ENCODE results near the gene C1orf198. TPM values are rescaled to one million over a fixed set of nuclear protein-coding genes. Genes with fewer than 3 reads are reported as not detected.

Gene C1orf198
- total RNA-seq, 1 experiment from 2014 or later: 20.5 TPM

DNA sequence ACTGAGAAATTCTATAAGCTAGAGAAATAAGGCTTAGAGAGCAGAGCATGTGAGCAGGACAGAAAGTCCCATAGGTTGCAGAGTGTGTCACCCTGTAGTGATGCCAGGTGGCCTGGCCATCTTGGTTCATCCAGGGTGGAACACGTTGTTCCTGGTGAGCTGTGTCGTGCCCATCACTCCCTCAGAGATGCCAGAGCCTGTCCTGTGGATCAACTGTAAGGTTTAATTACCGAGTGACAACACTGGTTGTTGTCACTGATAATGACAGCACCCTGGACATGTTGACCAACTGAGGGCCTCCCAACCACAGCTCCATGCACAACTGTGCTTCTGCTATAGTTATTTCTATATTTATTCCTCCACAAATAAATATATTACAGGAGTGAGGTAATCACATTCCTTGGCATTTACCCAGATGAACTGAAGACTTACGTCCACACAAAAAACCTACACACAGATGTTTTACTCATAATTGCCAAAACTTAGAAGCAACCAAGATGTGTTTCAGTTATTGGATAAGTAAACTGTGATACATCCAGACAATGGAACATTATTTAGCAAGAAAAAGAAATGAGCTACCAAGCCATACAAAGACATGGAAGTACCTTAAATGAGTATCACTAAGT is 6.2 kb downstream of the C1orf198 start:
- ChIA-PET POLR2A (ENCODE audit: unreplicated experiment) (no interaction called here), CTCF (no interaction called here)
- Histone ChIP-seq H3K9me3 (ENCODE audit: insufficient read depth, low read depth) (no peaks in the 10 kb centered on the region), H3K79me2 (ENCODE audit: low read depth) (peaks cover 39% of the 10 kb centered on the region), H3K27ac (no peak overlapping the region), H3F3A (ENCODE audit: insufficient read depth, low read depth) (peaks cover 15% of the 10 kb centered on the region), H4K20me1 (ENCODE audit: insufficient read depth) (no peaks in the 10 kb centered on the region), H3K27me3 (ENCODE audit: insufficient read depth, low read depth) (no peaks in the 10 kb centered on the region), H3K4me1 (replicated peaks; ENCODE audit: insufficient read depth) (peaks cover 30% of the 10 kb centered on the region), H3K4me3 (no peak overlapping the region), H3K9me2 (ENCODE audit: insufficient read depth) (no peaks in the 10 kb centered on the region; the same call in 1 of the 2 replicates), H3K4me2 (no peak overlapping the region), H2AFZ (no peak overlapping the region), H3K36me3 (ENCODE audit: low read depth) (no peaks in the 10 kb centered on the region; the same call in 1 of the 2 replicates)
- TF ChIP-seq, protein P1, sequence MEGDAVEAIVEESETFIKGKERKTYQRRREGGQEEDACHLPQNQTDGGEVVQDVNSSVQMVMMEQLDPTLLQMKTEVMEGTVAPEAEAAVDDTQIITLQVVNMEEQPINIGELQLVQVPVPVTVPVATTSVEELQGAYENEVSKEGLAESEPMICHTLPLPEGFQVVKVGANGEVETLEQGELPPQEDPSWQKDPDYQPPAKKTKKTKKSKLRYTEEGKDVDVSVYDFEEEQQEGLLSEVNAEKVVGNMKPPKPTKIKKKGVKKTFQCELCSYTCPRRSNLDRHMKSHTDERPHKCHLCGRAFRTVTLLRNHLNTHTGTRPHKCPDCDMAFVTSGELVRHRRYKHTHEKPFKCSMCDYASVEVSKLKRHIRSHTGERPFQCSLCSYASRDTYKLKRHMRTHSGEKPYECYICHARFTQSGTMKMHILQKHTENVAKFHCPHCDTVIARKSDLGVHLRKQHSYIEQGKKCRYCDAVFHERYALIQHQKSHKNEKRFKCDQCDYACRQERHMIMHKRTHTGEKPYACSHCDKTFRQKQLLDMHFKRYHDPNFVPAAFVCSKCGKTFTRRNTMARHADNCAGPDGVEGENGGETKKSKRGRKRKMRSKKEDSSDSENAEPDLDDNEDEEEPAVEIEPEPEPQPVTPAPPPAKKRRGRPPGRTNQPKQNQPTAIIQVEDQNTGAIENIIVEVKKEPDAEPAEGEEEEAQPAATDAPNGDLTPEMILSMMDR (conservative IDR thresholded peaks at IDR 0.05): no peak
- TF ChIP-seq EZH2 (IDR thresholded peaks at IDR 0.05; ENCODE audit: low read depth): no peak
- DNase-seq: no peak
- intact Hi-C loops (cut with micrococcal nuclease; ENCODE audit: unreplicated experiment): loop anchor here (2.0 to 10.0 kb wide), 3 partner anchors 37 to 353 kb away; no protein-coding TSS in a partner anchor
- no TSS peak for BruUV-seq (replicated peaks)

DNA sequence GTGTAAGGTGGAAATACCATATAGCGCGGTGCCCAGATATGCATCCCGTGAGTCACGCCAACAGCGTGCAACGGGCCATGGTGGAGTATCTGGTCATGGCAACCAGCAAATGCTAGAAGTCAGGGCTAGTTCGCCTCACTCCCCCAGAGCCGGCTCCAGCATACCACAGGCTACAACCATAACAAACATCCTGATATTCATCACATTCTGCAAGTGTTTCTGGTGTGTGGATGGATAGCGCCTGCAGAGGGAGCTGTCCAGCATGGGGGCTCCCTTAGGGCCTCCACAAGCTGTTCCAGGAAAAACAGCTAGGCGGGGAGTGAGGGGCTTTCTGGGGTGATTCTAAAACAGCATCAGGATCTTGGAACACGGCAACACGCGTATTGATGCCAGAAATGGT is 6.8 kb downstream of the C1orf198 start:
- Histone ChIP-seq H3K27ac (no peak overlapping the region), H3F3A (ENCODE audit: insufficient read depth, low read depth) (peaks cover 15% of the 10 kb centered on the region), H3K4me2 (no peak overlapping the region), H3K9me3 (ENCODE audit: insufficient read depth, low read depth) (no peaks in the 10 kb centered on the region), H4K20me1 (ENCODE audit: insufficient read depth) (no peaks in the 10 kb centered on the region), H3K4me1 (replicated peaks; ENCODE audit: insufficient read depth) (peaks cover 24% of the 10 kb centered on the region), H2AFZ (no peak overlapping the region), H3K79me2 (ENCODE audit: low read depth) (peaks cover 33% of the 10 kb centered on the region), H3K36me3 (ENCODE audit: low read depth) (no peaks in the 10 kb centered on the region; the same call in 1 of the 2 replicates), H3K4me3 (no peak overlapping the region), H3K9me2 (ENCODE audit: insufficient read depth) (no peaks in the 10 kb centered on the region; the same call in 1 of the 2 replicates), H3K27me3 (ENCODE audit: insufficient read depth, low read depth) (no peaks in the 10 kb centered on the region)
- DNase-seq: no peak
- ChIA-PET POLR2A (ENCODE audit: unreplicated experiment) (no interaction called here), CTCF (no interaction called here)
- no TSS peak for BruUV-seq (replicated peaks)
- intact Hi-C loops (cut with micrococcal nuclease; ENCODE audit: unreplicated experiment): loop anchor here (5.0 to 10.0 kb wide), 2 partner anchors 179 to 353 kb away; no protein-coding TSS in a partner anchor
- TF ChIP-seq, protein P1 (conservative IDR thresholded peaks at IDR 0.05): no peak
- TF ChIP-seq EZH2 (IDR thresholded peaks at IDR 0.05; ENCODE audit: low read depth): no peak

DNA sequence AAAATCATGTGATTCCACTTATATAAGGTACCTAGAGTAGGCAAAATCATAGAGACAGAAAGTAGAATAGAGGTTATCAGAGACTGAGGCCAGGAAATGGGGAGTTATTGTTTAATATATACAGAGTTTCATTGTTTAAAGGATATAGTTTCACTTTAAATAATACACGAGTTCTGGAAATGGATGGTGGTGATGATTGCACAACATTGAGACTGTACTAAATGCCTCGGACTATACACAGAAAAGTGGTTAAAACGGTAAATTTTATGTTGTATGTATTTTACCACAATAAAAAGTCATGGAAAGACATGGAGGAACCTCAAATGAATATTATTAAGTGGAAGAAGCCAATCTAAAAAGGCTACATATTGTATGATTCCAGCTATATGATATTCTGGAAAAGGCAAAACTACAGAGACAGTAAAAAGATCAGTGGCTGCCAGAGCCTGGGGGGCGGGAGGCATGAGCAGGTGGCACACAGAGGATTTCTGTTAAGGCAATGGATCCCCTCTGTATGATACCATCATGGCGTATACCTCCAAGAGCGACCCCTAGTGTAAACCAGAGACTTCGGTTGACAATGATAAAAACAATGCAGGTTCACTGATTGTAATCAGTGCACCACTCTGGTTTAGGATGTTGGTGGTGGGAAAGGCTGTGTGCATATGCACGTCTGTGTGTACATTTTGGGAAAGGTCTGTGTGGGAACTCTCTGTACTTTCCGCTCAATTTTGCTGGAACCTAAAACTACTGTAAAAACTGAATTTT is 7.5 kb downstream of the C1orf198 start:
- Histone ChIP-seq H2AFZ (no peak overlapping the region), H3K9me3 (ENCODE audit: insufficient read depth, low read depth) (no peaks in the 10 kb centered on the region), H3K36me3 (ENCODE audit: low read depth) (no peaks in the 10 kb centered on the region; the same call in 1 of the 2 replicates), H3K9me2 (ENCODE audit: insufficient read depth) (no peaks in the 10 kb centered on the region; the same call in 1 of the 2 replicates), H3F3A (ENCODE audit: insufficient read depth, low read depth) (peaks cover 15% of the 10 kb centered on the region), H3K4me2 (no peak overlapping the region), H3K27me3 (ENCODE audit: insufficient read depth, low read depth) (no peaks in the 10 kb centered on the region), H4K20me1 (ENCODE audit: insufficient read depth) (no peaks in the 10 kb centered on the region), H3K4me3 (no peak overlapping the region), H3K79me2 (ENCODE audit: low read depth) (peaks cover 33% of the 10 kb centered on the region), H3K4me1 (replicated peaks; ENCODE audit: insufficient read depth) (peaks cover 19% of the 10 kb centered on the region), H3K27ac (no peak overlapping the region)
- ChIA-PET CTCF (no interaction called here), POLR2A (ENCODE audit: unreplicated experiment) (no interaction called here)
- DNase-seq: no peak
- BruUV-seq (replicated peaks): no TSS peak
- intact Hi-C loops (cut with micrococcal nuclease; ENCODE audit: unreplicated experiment): loop anchor here (5.0 to 10.0 kb wide), 2 partner anchors 178 to 354 kb away; no protein-coding TSS in a partner anchor
- TF ChIP-seq, protein P1 (conservative IDR thresholded peaks at IDR 0.05): no peak
- no peak for TF ChIP-seq EZH2 (IDR thresholded peaks at IDR 0.05; ENCODE audit: low read depth)
